H1 (cell line): ENCODE data around the gene GCFC2.

Experiments used
- ATF2 ChIP-seq: IDR thresholded peaks from 2 replicates; pipeline ENCODE4 v1.6.1; 2012; ENCODE audit warnings: low read length, inconsistent platforms
- CTCF ChIP-seq, 3 experiments: IDR thresholded peaks; 1 replicate in 2 of 3; 2 replicates in 1 of 3; pipeline versions ENCODE4 v1.5.1 to v1.6.1; 2011; ENCODE audit warnings: low read length in 3 of 3, mild to moderate bottlenecking in 3 of 3, inconsistent platforms in 2 of 3, low read depth in 1 of 3, moderate library complexity in 1 of 3; ENCODE audit not compliant: insufficient read depth in 1 of 3; ENCODE audit errors: control extremely low read depth in 1 of 3
- E2F6 ChIP-seq: IDR thresholded peaks from 2 replicates; pipeline ENCODE4 v1.6.1; 2012; ENCODE audit warnings: inconsistent platforms
- EGR1 ChIP-seq: IDR thresholded peaks from 2 replicates; pipeline ENCODE4 v1.6.1; 2011; ENCODE audit warnings: low read depth, low read length, borderline replicate concordance
- EP300 ChIP-seq, 2 experiments: IDR thresholded peaks; 1 replicate in 1 of 2; 2 replicates in 1 of 2; pipeline ENCODE4 v1.6.1; 2011 to 2012; ENCODE audit warnings: low read depth in 2 of 2, low read length in 2 of 2, mild to moderate bottlenecking in 2 of 2, borderline replicate concordance in 1 of 2, inconsistent platforms in 1 of 2, moderate library complexity in 1 of 2
- JUN ChIP-seq: IDR thresholded peaks from 2 replicates; pipeline ENCODE4 v1.6.1; 2011; ENCODE audit warnings: low read depth, mild to moderate bottlenecking, improper control_type of control experiment, low read length
- NRF1 ChIP-seq: IDR thresholded peaks from 2 replicates; pipeline ENCODE4 v1.6.1; 2011; ENCODE audit warnings: mild to moderate bottlenecking, low read depth, low read length, improper control_type of control experiment
- PHF8 ChIP-seq: fragments of 200-600 bp; sonication (generic); conservative IDR thresholded peaks from 2 replicates; pipeline ENCODE4 v1.7.1; 2012; ENCODE audit warnings: low read depth, mild to moderate bottlenecking, inconsistent platforms, low read length, moderate library complexity
- POLR2AphosphoS5 ChIP-seq: IDR thresholded peaks from 2 replicates; pipeline ENCODE4 v1.6.1; 2011; ENCODE audit warnings: low read depth, low read length
- RAD21 ChIP-seq, 2 experiments: IDR thresholded peaks in 1 of 2; conservative IDR thresholded peaks in 1 of 2; 2 replicates each; pipeline ENCODE4 v1.6.1; 2011; ENCODE audit warnings: low read depth in 2 of 2, low read length in 2 of 2, improper control_type of control experiment in 1 of 2, inconsistent platforms in 1 of 2, mild to moderate bottlenecking in 1 of 2, moderate library complexity in 1 of 2
- SIN3A ChIP-seq, 2 experiments: IDR thresholded peaks in 1 of 2; conservative IDR thresholded peaks in 1 of 2; 2 replicates each; pipeline ENCODE4 v1.6.1; 2011 to 2012; ENCODE audit warnings: low read length in 2 of 2, improper control_type of control experiment in 1 of 2, low read depth in 1 of 2, mild to moderate bottlenecking in 1 of 2
- SP1 ChIP-seq: IDR thresholded peaks from 2 replicates; pipeline ENCODE4 v1.6.1; 2011; ENCODE audit warnings: low read depth, low read length
- ZNF274 ChIP-seq: IDR thresholded peaks from 2 replicates; pipeline ENCODE4 v1.7.0; 2012; ENCODE audit warnings: low read length, borderline replicate concordance; ENCODE audit errors: extremely low read depth

DNA sequence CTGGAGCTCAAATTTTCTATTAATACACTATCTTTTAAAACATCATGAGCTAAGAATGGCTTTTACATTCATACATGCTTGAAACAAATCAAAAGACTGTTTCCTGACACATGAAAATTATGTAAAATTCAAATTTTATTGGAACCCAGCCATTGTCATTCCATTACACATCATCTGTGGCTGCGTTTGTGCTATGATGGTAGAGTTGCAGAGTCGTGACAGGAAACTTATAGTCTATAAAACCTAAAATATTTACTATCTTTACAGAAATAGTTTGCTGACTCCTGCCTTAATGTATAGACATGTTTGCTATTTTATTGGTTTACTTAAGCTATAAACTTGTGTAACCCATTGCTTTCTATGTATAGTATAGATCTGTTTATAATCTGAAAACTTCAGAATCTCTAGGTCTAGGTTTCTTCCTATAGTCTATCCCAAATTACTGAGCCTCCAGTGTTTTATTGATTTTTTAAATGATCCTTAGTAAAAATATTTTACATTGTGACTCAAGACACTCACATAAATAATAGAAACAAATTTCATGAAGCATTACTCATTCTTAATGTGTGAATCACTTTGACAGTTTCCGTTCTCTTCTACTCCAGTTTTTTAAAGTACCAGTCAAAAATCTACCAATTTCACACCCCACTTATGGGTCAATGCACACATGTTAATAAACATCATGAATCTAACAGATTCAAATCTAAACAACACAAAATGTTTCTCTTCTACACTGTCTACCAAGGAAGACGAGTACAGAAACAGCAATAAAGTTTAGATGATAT lies 90.6 kb downstream of the GCFC2 start:
- no peak for TF ChIP-seq E2F6
- TF ChIP-seq SP1: no peak
- TF ChIP-seq SIN3A (conservative IDR thresholded peaks at IDR 0.05 in 1 of 2, IDR thresholded peaks at IDR 0.05 in 1 of 2; ENCODE audit: low read depth in 1 of 2, low read length in 2 of 2): no peak
- TF ChIP-seq POLR2AphosphoS5: no peak
- no peak for TF ChIP-seq RAD21 (IDR thresholded peaks at IDR 0.05 in 1 of 2, conservative IDR thresholded peaks at IDR 0.05 in 1 of 2; ENCODE audit: low read depth in 2 of 2, low read length in 2 of 2)
- no peak for TF ChIP-seq ATF2
- TF ChIP-seq NRF1: no peak
- no peak for TF ChIP-seq CTCF (IDR thresholded peaks at IDR 0.05; ENCODE audit: control extremely low read depth in 1 of 3, insufficient read depth in 1 of 3, low read depth in 1 of 3, low read length in 3 of 3)
- TF ChIP-seq PHF8: no peak
- no peak for TF ChIP-seq EGR1
- TF ChIP-seq JUN: no peak
- no peak for TF ChIP-seq EP300 (IDR thresholded peaks at IDR 0.05; ENCODE audit: borderline replicate concordance in 1 of 2, low read depth in 2 of 2, low read length in 2 of 2)
- no peak for TF ChIP-seq ZNF274
